Left cardiac atrium (tissue), 4 donors: ENCODE data around the gene TAF4. TPM values are rescaled to one million over a fixed set of nuclear protein-coding genes. Genes with fewer than 3 reads are reported as not detected.

ENCODE experiments used
- ATAC-seq, 2 donors: fragments of 200-7000 bp; cut with Tn5 transposase; one replicate each; pipeline ENCODE4 v1.9.1; 2020; ENCODE audit warnings: mild to moderate bottlenecking in 2 of 2, moderate library complexity in 2 of 2
- DNase-seq: peaks from one replicate; pipeline ENCODE4 v3.0.0-alpha.2; 2020
- intact Hi-C, 2 donors: fragments of 100-400 bp; cut with DNase I; formaldehyde crosslinking; loops; one replicate each; pipeline versions ENCODE4 v1.14.1 to v1.15.1; 2022 to 2023
- total RNA-seq, 2 donors: library from RNA; stranded (reverse); fragmentation: NEBNext Ultra II Directional; extraction: Animal tissue kit (Norgen Biotek cat#: 25700); gene quantifications; one replicate each; pipeline ENCODE4 v1.2.1, GENCODE V29; 2021
- donor health status: DM: no; HTN: yes; CAD: no.
- donor health status: DM: no; HTN: yes; CAD: no; lungs with severe emphysema.
- donor health status: DM: yes; HTN: yes; CAD: no.
- donor health status: Dilated cardiomyopathy.

TAF4 gene
- total RNA-seq, 2 donors from 2014 or later = 8.8 to 9.3 TPM

GRCh38 chr20:61933951-61934715 lies 131.5 kb downstream of the TAF4 start:
- no peak for DNase-seq
- intact Hi-C loops = no loop called here
- no peak for ATAC-seq

- peak; percentile 13 for DNase-seq
- no peak for ATAC-seq
- intact Hi-C loops = no loop called here
Observed at GRCh38 chr20:61933481-61933950, 132.2 kb downstream of the TAF4 start.

GRCh38 chr20:61932711-61933480 lies 132.8 kb downstream of the TAF4 start:
- intact Hi-C loops = no loop called here
- DNase-seq (peak; percentile 11), ATAC-seq (no peak)

GRCh38 chr20:61932199-61932592 lies 133.5 kb downstream of the TAF4 start:
- no peak for ATAC-seq
- intact Hi-C loops = no loop called here
- peak; percentile 10 for DNase-seq

GRCh38 chr20:61931476-61932198 lies 134.0 kb downstream of the TAF4 start:
- DNase-seq (peak; percentile 2), ATAC-seq (no peak)

GRCh38 chr20:61930776-61931475 lies 134.8 kb downstream of the TAF4 start:
- DNase-seq (peak; percentile 14), ATAC-seq (no peak)
- intact Hi-C loops = no loop called here

More at GRCh38 chr20:61931476-61932198, 134.0 kb downstream of the TAF4 start:
- intact Hi-C loops = no loop called here

GRCh38 chr20:61929971-61930666 lies 135.6 kb downstream of the TAF4 start:
- no peak for ATAC-seq
- intact Hi-C loops = no loop called here
- DNase-seq = no peak

GRCh38 chr20:61929561-61929960 lies 136.1 kb downstream of the TAF4 start:
- ATAC-seq (no peak), DNase-seq (no peak)
- intact Hi-C loops = no loop called here

GRCh38 chr20:61927826-61928541 lies 137.7 kb downstream of the TAF4 start:
- no peak for ATAC-seq
- DNase-seq = no peak
- intact Hi-C loops = no loop called here

GRCh38 chr20:61927193-61927825 lies 138.4 kb downstream of the TAF4 start:
- no peak for ATAC-seq
- DNase-seq = no peak
- intact Hi-C loops = no loop called here

GRCh38 chr20:61926796-61927192 lies 138.9 kb downstream of the TAF4 start:
- intact Hi-C loops = no loop called here
- DNase-seq (no peak), ATAC-seq (no peak)

GRCh38 chr20:61926253-61926613 lies 139.4 kb downstream of the TAF4 start:
- ATAC-seq (no peak), DNase-seq (no peak)

GRCh38 chr20:61925555-61926252 lies 140.0 kb downstream of the TAF4 start:
- ATAC-seq = no peak
- no peak for DNase-seq
- intact Hi-C loops = no loop called here

More at GRCh38 chr20:61926253-61926613, 139.4 kb downstream of the TAF4 start:
- intact Hi-C loops = no loop called here

GRCh38 chr20:61924858-61925554 lies 140.7 kb downstream of the TAF4 start:
- ATAC-seq (no peak), DNase-seq (no peak)
- intact Hi-C loops = no loop called here
